Suprapubic skin (tissue), 4 donors: ENCODE results near the gene GCC2. TPM values are rescaled to one million over a fixed set of nuclear protein-coding genes. Genes with fewer than 3 reads are reported as not detected.

Experiments used
- DNase-seq, 2 donors: peaks; one replicate each; pipeline ENCODE4 v3.0.0-alpha.2; 2019; ENCODE audit warnings: low spot score in 2 of 2
- H3K27ac ChIP-seq: fragments of 200-600 bp; sonication (generic); one replicate; pipeline ENCODE4 v1.5.1; 2019
- H3K27me3 ChIP-seq: fragments of 200-600 bp; sonication (generic); one replicate; pipeline ENCODE4 v1.5.1; 2019
- H3K36me3 ChIP-seq: fragments of 200-600 bp; sonication (generic); one replicate; pipeline ENCODE4 v1.5.1; 2019
- H3K4me1 ChIP-seq: fragments of 200-600 bp; sonication (generic); one replicate; pipeline ENCODE4 v1.5.1; 2019
- H3K4me3 ChIP-seq: fragments of 200-600 bp; sonication (generic); one replicate; pipeline ENCODE4 v1.5.1; 2019; ENCODE audit warnings: mild to moderate bottlenecking
- H3K9me3 ChIP-seq: fragments of 200-600 bp; sonication (generic); one replicate; pipeline ENCODE4 v1.5.1; 2019
- CTCF ChIP-seq, 2 donors: fragments of 200-600 bp in 1 of 2; fragments of 450-650 bp in 1 of 2; sonication (generic) in 1 of 2; IDR thresholded peaks; one replicate each; pipeline ENCODE4 v1.5.1; 2016 to 2019; ENCODE audit warnings: antibody characterized with exemption in 2 of 2, mild to moderate bottlenecking in 1 of 2, moderate library complexity in 1 of 2
- EP300 ChIP-seq: sonication (generic); formaldehyde crosslinking; IDR thresholded peaks from one replicate; pipeline ENCODE4 v1.6.1; 2017; ENCODE audit warnings: antibody characterized with exemption
- POLR2A ChIP-seq, 2 donors: fragments of 450-650 bp; IDR thresholded peaks; one replicate each; pipeline ENCODE4 v1.6.1; 2017; ENCODE audit warnings: antibody characterized with exemption in 2 of 2, mild to moderate bottlenecking in 2 of 2, moderate library complexity in 2 of 2
- POLR2AphosphoS5 ChIP-seq, 3 donors: sonication (generic); formaldehyde crosslinking; IDR thresholded peaks; one replicate each; pipeline ENCODE4 v1.6.1; 2017; ENCODE audit warnings: antibody characterized with exemption in 3 of 3
- WGBS: methylation state at CpG from one replicate; pipeline ENCODE4 v1.1.5; 2018; 5-methylcytosine and 5-hydroxymethylcytosine counted together
- total RNA-seq, 4 donors: library from RNA; depleted of rRNA; stranded (reverse); fragments of >200 nt; gene quantifications; one replicate each; pipeline ENCODE4 v1.1.0, GENCODE V29; 2016

GCC2 gene
- total RNA-seq, 4 donors from 2014 or later = 11.0 to 46.7 (median 16.5) TPM

DNA sequence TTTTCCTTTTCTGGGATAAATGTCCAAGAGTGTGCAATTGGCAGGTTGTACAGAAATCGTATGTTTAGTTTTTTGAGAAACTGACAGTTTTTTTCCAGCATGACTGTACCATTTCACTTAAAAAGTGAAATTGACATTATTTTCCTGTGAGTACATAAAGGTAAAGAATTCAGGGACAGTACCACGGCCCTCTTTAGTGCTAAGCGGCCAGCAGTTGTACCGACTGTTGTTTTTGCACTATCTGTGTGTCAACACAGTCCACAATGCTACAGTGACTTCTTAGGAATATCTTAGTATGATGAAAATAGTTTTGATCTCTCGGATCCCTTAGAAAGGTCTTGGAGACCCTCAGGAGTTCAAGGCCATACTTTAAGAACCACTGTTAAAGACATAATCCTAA lies 87.9 kb downstream of the GCC2 start:
- no peak overlapping the region for H3K4me3 ChIP-seq
- H3K27me3 ChIP-seq = no peaks in the 10 kb centered on the region
- TF ChIP-seq POLR2A (IDR thresholded peaks at IDR 0.05) (no peak), EP300 (no peak), CTCF (IDR thresholded peaks at IDR 0.05) (no peak), POLR2AphosphoS5 (IDR thresholded peaks at IDR 0.05) (no peak)
- WGBS = 98% methylated on average over 5 of the region's 5 CpGs
- no peaks in the 10 kb centered on the region for H3K9me3 ChIP-seq
- H3K27ac ChIP-seq = no peak overlapping the region
- H3K4me1 ChIP-seq = peaks cover 46% of the 10 kb centered on the region
- H3K36me3 ChIP-seq = no peaks in the 10 kb centered on the region
- no peak for DNase-seq

DNA sequence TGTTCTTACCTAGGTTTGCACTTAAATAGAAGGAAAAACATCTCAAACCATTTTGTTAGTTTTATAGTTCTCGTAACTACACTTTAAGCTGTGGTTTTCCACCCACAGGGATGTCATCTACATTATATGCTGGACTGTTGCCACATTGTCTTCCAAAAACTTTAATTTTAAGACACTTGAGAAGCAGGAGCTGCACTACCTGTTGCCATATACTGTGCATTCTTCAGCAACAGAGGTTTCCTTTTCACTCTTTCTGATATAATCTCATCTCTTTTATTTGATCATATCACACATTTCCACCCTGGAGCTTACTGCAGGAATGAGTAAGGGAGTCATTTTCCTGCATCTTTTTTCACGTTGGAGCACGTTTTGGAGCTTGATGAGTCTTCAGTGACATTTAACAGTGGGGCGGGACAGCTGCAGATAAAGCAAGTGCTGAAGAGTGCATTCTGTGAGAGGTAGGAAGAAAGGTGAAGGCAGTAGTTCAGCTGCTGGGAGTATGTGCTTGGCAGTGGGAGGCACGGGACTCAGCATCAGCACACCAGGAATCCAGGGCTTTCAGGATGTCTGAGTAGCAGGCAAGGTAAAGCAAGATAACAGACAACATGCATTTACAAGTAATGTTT lies 89.1 kb downstream of the GCC2 start:
- no peak for DNase-seq
- no peak overlapping the region for H3K27ac ChIP-seq
- TF ChIP-seq POLR2AphosphoS5 (IDR thresholded peaks at IDR 0.05) (no peak), CTCF (IDR thresholded peaks at IDR 0.05) (no peak), EP300 (no peak), POLR2A (IDR thresholded peaks at IDR 0.05) (no peak)
- H3K27me3 ChIP-seq = no peaks in the 10 kb centered on the region
- 55% methylated on average over 5 of the region's 5 CpGs for WGBS
- H3K4me1 ChIP-seq = peaks cover 53% of the 10 kb centered on the region
- H3K9me3 ChIP-seq = no peaks in the 10 kb centered on the region
- no peaks in the 10 kb centered on the region for H3K36me3 ChIP-seq
- no peak overlapping the region for H3K4me3 ChIP-seq

- H3K4me1 ChIP-seq = peaks cover 40% of the 10 kb centered on the region
- WGBS = 69% methylated on average over 4 of the region's 4 CpGs
- no peak for DNase-seq
- H3K9me3 ChIP-seq = no peaks in the 10 kb centered on the region
- no peak overlapping the region for H3K27ac ChIP-seq
- H3K4me3 ChIP-seq = no peak overlapping the region
- no peak for TF ChIP-seq CTCF (IDR thresholded peaks at IDR 0.05)
- no peak for TF ChIP-seq POLR2AphosphoS5 (IDR thresholded peaks at IDR 0.05)
- no peak for TF ChIP-seq POLR2A (IDR thresholded peaks at IDR 0.05)
- TF ChIP-seq EP300 = no peak
- no peaks in the 10 kb centered on the region for H3K36me3 ChIP-seq
- H3K27me3 ChIP-seq = no peaks in the 10 kb centered on the region
Measured at GRCh38 chr2:108541451-108541850, 92.4 kb downstream of the GCC2 start.

DNA sequence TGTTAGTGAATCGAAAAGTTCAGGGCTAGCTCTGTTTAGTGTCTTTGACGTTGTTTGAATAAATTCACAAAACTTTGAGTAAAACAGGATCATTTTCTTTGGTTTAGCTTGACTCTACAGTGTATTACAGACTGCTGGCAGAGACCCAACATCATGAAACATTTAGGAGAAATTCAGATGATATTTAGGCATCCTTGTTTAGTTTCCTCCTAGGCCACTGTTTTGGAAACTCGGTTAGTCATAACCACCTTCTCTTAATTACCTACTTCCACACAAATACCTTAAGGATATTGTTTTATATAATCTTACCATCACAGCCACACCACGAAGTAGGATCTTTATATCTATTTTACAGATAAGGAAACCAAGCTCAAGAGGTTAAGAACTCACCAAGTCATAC lies 93.1 kb downstream of the GCC2 start:
- DNase-seq = no peak
- WGBS = 49% methylated on average over 4 of the region's 4 CpGs
- H3K27ac ChIP-seq = no peak overlapping the region

DNA sequence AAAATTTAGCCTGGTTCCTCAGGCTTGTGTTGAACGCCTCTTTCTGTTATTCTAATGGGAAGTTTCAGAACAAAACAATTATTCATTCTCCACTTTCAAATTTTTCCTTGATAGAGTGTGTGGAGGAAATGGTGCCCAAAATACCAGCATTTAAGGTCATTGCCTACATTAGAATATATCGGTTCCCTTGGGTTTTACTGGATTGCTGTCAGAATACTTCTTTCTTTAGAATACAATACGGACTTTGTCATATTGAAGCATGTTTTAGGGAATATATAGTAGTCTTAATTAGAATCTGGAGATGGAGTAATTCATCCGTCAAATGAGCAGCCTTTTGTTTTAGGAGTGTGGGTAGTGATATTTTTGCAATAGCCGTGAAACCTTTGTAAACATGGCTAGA lies 98.6 kb downstream of the GCC2 start:
- no peak for DNase-seq

More for the DNA sequence above, 93.1 kb downstream of the GCC2 start:
- H3K27me3 ChIP-seq = no peaks in the 10 kb centered on the region
- no peak overlapping the region for H3K4me3 ChIP-seq
- H3K36me3 ChIP-seq = no peaks in the 10 kb centered on the region
- TF ChIP-seq POLR2AphosphoS5 (IDR thresholded peaks at IDR 0.05) (no peak), POLR2A (IDR thresholded peaks at IDR 0.05) (no peak), CTCF (IDR thresholded peaks at IDR 0.05) (no peak), EP300 (no peak)
- no peaks in the 10 kb centered on the region for H3K9me3 ChIP-seq
- peaks cover 35% of the 10 kb centered on the region for H3K4me1 ChIP-seq

More for the DNA sequence above, 98.6 kb downstream of the GCC2 start:
- TF ChIP-seq CTCF (IDR thresholded peaks at IDR 0.05) (no peak), POLR2A (IDR thresholded peaks at IDR 0.05) (no peak), POLR2AphosphoS5 (IDR thresholded peaks at IDR 0.05) (no peak), EP300 (no peak)
- Histone ChIP-seq H3K4me3 (no peak overlapping the region), H3K36me3 (no peaks in the 10 kb centered on the region), H3K27ac (no peak overlapping the region), H3K4me1 (peaks cover under 1% of the 10 kb centered on the region), H3K9me3 (no peaks in the 10 kb centered on the region), H3K27me3 (no peaks in the 10 kb centered on the region)
- 78% methylated on average over 5 of the region's 5 CpGs for WGBS
